ENCODE results near the gene SLC43A1. TPM values are rescaled to one million over a fixed set of nuclear protein-coding genes. Genes with fewer than 3 reads are reported as not detected.
A peak's percentile ranks its signal among the peaks of the same experiment; 100 is the strongest.

Gene SLC43A1
- total and polyA plus RNA-seq, 12 donors = 3.4 to 16.5 (median 5.0) TPM

- peaks cover 7 to 36% (median 30%) of the 10 kb centered on the region in 9 donors for H3K4me1 ChIP-seq
- TF ChIP-seq CTCF (IDR thresholded peaks at IDR 0.05) = no peak
- H3K9me3 ChIP-seq = no peaks in the 10 kb centered on the region
- DNase-seq (no peak), ATAC-seq (no peak)
- H3K4me3 ChIP-seq = peak overlapping the region in 9 of 10 donors; percentile 2 to 47 (median 38)
- H3K27me3 ChIP-seq = no peaks in the 10 kb centered on the region
- intact Hi-C loops (cut with DNase I) = loop anchor here in 3 of 10 donors (1.0 to 10.0 kb wide), 3 partner anchors 15 to 145 kb away; partner anchors contain the start of genes SLC43A1 (in 2 of the 3) and YPEL4 (in 1 of the 3)
- peak overlapping the region; percentile 48 to 90 (median 78) for H3K27ac ChIP-seq
- peaks cover 0 to 30% (median 0%) of the 10 kb centered on the region in 9 donors for H3K36me3 ChIP-seq
- 22 to 29% methylated on average over 12 of the region's 12 CpGs for WGBS, 2 donors
Observed at GRCh38 chr11:57499983-57500461, 15.5 kb downstream of the SLC43A1 start.

GRCh38 chr11:57499413-57499982 lies 16.0 kb downstream of the SLC43A1 start:
- peak overlapping the region; percentile 48 to 90 (median 78) for H3K27ac ChIP-seq
- H3K27me3 ChIP-seq = no peaks in the 10 kb centered on the region
- DNase-seq = peak; percentile 97 to 99
- WGBS, 2 donors = 1 to 3% methylated on average over 34 to 35 of the region's 35 CpGs
- peak overlapping the region in 9 of 10 donors; percentile 2 to 47 (median 38) for H3K4me3 ChIP-seq
- ATAC-seq = peak; percentile 99 to 100 (median 99)
- no peaks in the 10 kb centered on the region for H3K9me3 ChIP-seq
- intact Hi-C loops (cut with DNase I) = loop anchor here in 3 of 10 donors (1.0 to 10.0 kb wide), 3 partner anchors 15 to 145 kb away; partner anchors contain the start of genes SLC43A1 (in 2 of the 3) and YPEL4 (in 1 of the 3)
- peaks cover 7 to 36% (median 30%) of the 10 kb centered on the region in 9 donors for H3K4me1 ChIP-seq
- TF ChIP-seq CTCF (IDR thresholded peaks at IDR 0.05) = peak in 1 of 9 donors; percentile 16
- peaks cover 0 to 26% (median 0%) of the 10 kb centered on the region in 9 donors for H3K36me3 ChIP-seq

GRCh38 chr11:57498540-57498939 lies 17.0 kb downstream of the SLC43A1 start:
- no peak overlapping the region for H3K4me3 ChIP-seq
- DNase-seq (no peak), ATAC-seq (no peak)
- no peaks in the 10 kb centered on the region for H3K27me3 ChIP-seq
- intact Hi-C loops (cut with DNase I) = loop anchor here in 2 of 10 donors (2.0 to 10.0 kb wide), 2 partner anchors 16 to 146 kb away; partner anchors contain the start of genes SLC43A1 (in 1 of the 2) and YPEL4 (in 1 of the 2)
- 74 to 79% methylated on average over 6 of the region's 6 CpGs for WGBS, 2 donors
- peaks cover 0 to 22% (median 0%) of the 10 kb centered on the region in 9 donors for H3K36me3 ChIP-seq
- peak overlapping the region in 3 of 10 donors; percentile 84 to 86 (median 84) for H3K27ac ChIP-seq
- no peak for TF ChIP-seq CTCF (IDR thresholded peaks at IDR 0.05)
- H3K9me3 ChIP-seq = no peaks in the 10 kb centered on the region
- peaks cover 7 to 36% (median 30%) of the 10 kb centered on the region in 9 donors for H3K4me1 ChIP-seq

GRCh38 chr11:57497303-57498247 lies 17.9 kb downstream of the SLC43A1 start:
- H3K36me3 ChIP-seq = peaks cover 0 to 22% (median 0%) of the 10 kb centered on the region in 9 donors
- 95% methylated on average over 15 of the region's 15 CpGs for WGBS, 2 donors
- intact Hi-C loops (cut with DNase I) = loop anchor here in 2 of 10 donors (2.0 to 10.0 kb wide), 2 partner anchors 17 to 147 kb away; partner anchors contain the start of genes SLC43A1 (in 1 of the 2) and YPEL4 (in 1 of the 2)
- no peak for TF ChIP-seq CTCF (IDR thresholded peaks at IDR 0.05)
- H3K4me1 ChIP-seq = peaks cover 7 to 36% (median 30%) of the 10 kb centered on the region in 9 donors
- no peaks in the 10 kb centered on the region for H3K9me3 ChIP-seq
- H3K4me3 ChIP-seq = no peak overlapping the region
- no peaks in the 10 kb centered on the region for H3K27me3 ChIP-seq
- ATAC-seq (no peak), DNase-seq (no peak)
- no peak overlapping the region for H3K27ac ChIP-seq
